DMS114 treated with DMSO at 0.1 percent for 48 hours (cell line): ENCODE data around the gene LYPD8.
A peak's percentile ranks its signal among the peaks of the same experiment; 100 is the strongest.

Source experiments
- DNase-seq: peaks from one replicate; lab custom pipeline; 2025; ENCODE audit not compliant: unreplicated experiment; lab: John Stamatoyannopoulos, UW

LYPD8 gene

GRCh38 chr1:248703674-248704073 lies 51.9 kb downstream of the LYPD8 start:
- DNase-seq, result peak; percentile 24

- no peak for DNase-seq
Measured at GRCh38 chr1:248702714-248703113, 52.8 kb downstream of the LYPD8 start, which contains the start of gene OR14I1. Gene OR14I1 (minus strand): TSS chr1:248702766.

GRCh38 chr1:248699099-248699498 lies 56.5 kb downstream of the LYPD8 start:
- no peak for DNase-seq

GRCh38 chr1:248697907-248698306 lies 57.7 kb downstream of the LYPD8 start:
- no peak for DNase-seq

- DNase-seq, result no peak
Measured at GRCh38 chr1:248696774-248697173, 58.8 kb downstream of the LYPD8 start.

- peak; percentile 17 for DNase-seq
Measured at GRCh38 chr1:248696261-248696660, 59.3 kb downstream of the LYPD8 start.

GRCh38 chr1:248695451-248696132 lies 60.0 kb downstream of the LYPD8 start:
- DNase-seq, result no peak

- DNase-seq, result no peak
Measured at GRCh38 chr1:248691567-248692155, 63.9 kb downstream of the LYPD8 start.
